ENCODE data around the gene PBX1. TPM values are rescaled to one million over a fixed set of nuclear protein-coding genes. Genes with fewer than 3 reads are reported as not detected.

PBX1 gene
- total RNA-seq, 4 donors from 2014 or later: 25.8 to 31.0 (median 27.1) TPM

GRCh38 chr1:164759144-164759920 is 200.3 kb downstream of the PBX1 start:
- H3K9me3 ChIP-seq: no peaks in the 10 kb centered on the region
- H3K36me3 ChIP-seq: no peaks in the 10 kb centered on the region
- TF ChIP-seq CTCF (IDR thresholded peaks at IDR 0.05): no peak
- no peak for TF ChIP-seq POLR2A (IDR thresholded peaks at IDR 0.05)
- TF ChIP-seq EP300 (IDR thresholded peaks at IDR 0.05): no peak
- no peak overlapping the region for H3K4me3 ChIP-seq
- no peaks in the 10 kb centered on the region for H3K27me3 ChIP-seq
- no peak for DNase-seq (ENCODE audit: low spot score in 2 of 2)
- H3K27ac ChIP-seq: peak overlapping the region in 3 of 4 donors; percentile 39 to 84 (median 80)
- H3K4me1 ChIP-seq: peaks cover 0 to 54% (median 3%) of the 10 kb centered on the region in 4 donors
- 83 to 87% methylated on average over 6 of the region's 6 CpGs for whole genome bisulfite sequencing, 2 donors

DNA sequence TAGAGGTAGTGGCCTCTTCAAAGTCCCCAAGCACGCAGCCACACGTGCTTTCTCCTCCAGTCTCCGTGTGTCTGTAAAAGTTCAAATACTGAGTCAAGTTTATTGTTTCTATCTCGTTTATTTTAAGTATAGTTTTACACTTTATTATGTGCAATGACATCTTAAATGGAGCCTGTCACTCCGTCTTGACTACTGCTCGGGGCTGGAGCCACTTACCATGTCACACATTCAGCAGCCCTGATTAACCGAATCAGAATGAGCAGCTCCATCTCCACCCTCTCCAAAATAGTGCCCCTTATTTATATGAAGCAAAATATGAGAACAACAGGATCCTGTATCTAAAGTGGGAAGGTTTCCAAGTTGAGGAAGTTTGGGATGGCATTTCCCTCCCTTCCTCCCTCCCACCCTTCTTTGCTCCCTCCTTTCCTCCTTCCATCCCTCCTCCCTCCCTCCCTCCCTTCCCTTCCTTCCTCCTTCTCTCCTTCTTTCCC is 201.0 kb downstream of the PBX1 start:
- H3K4me3 ChIP-seq: no peak overlapping the region
- no peaks in the 10 kb centered on the region for H3K27me3 ChIP-seq
- no peak for DNase-seq (ENCODE audit: low spot score in 2 of 2)
- no peaks in the 10 kb centered on the region for H3K9me3 ChIP-seq
- TF ChIP-seq POLR2A (IDR thresholded peaks at IDR 0.05) (no peak), CTCF (IDR thresholded peaks at IDR 0.05) (no peak), EP300 (IDR thresholded peaks at IDR 0.05) (no peak)
- WGBS, 2 donors: 50 to 61% methylated on average over 7 of the region's 7 CpGs
- no peaks in the 10 kb centered on the region for H3K36me3 ChIP-seq
- H3K4me1 ChIP-seq: peaks cover 0 to 48% (median 3%) of the 10 kb centered on the region in 4 donors
- peak overlapping the region in 3 of 4 donors; percentile 39 to 84 (median 80) for H3K27ac ChIP-seq

DNA sequence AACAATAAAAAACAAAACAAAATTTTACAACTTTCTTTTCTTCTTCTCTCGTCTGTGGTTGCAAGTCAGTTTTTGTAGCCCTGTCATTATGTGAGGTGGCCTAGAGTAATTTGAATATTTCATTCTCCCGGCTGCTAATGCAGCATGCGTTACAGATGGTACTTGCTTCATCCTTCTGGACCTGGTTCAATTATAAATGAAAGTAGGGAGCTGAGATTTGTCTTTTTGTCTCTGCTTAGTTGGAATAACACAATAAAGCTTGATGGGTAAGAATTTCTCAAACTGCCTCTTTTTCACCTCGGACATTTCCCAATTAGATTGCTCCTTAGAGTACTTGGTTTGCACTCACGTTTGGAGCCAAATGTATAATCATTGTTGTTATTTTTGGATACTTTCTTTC is 201.6 kb downstream of the PBX1 start:
- peak overlapping the region in 2 of 4 donors; percentile 80 to 84 for H3K27ac ChIP-seq
- 28 to 29% methylated on average over 5 of the region's 5 CpGs for WGBS, 2 donors
- H3K36me3 ChIP-seq: no peaks in the 10 kb centered on the region
- H3K4me3 ChIP-seq: no peak overlapping the region
- TF ChIP-seq POLR2A (IDR thresholded peaks at IDR 0.05) (no peak), EP300 (IDR thresholded peaks at IDR 0.05) (peak in 1 of 2 donors; percentile 37)
- H3K9me3 ChIP-seq: no peaks in the 10 kb centered on the region
- no peaks in the 10 kb centered on the region for H3K27me3 ChIP-seq
- no peak for DNase-seq (ENCODE audit: low spot score in 2 of 2)
- peaks cover 0 to 48% (median 3%) of the 10 kb centered on the region in 4 donors for H3K4me1 ChIP-seq

GRCh38 chr1:164761009-164761408 is 202.0 kb downstream of the PBX1 start:
- peak overlapping the region in 1 of 4 donors; percentile 80 for H3K27ac ChIP-seq
- H3K4me3 ChIP-seq: no peak overlapping the region
- no peak for DNase-seq (ENCODE audit: low spot score in 2 of 2)
- no peaks in the 10 kb centered on the region for H3K27me3 ChIP-seq
- no peaks in the 10 kb centered on the region for H3K36me3 ChIP-seq
- H3K9me3 ChIP-seq: no peaks in the 10 kb centered on the region
- no peak for TF ChIP-seq CTCF (IDR thresholded peaks at IDR 0.05)
- no peak for TF ChIP-seq EP300 (IDR thresholded peaks at IDR 0.05)
- TF ChIP-seq POLR2A (IDR thresholded peaks at IDR 0.05): no peak
- H3K4me1 ChIP-seq: peaks cover 0 to 47% (median 5%) of the 10 kb centered on the region in 4 donors

DNA sequence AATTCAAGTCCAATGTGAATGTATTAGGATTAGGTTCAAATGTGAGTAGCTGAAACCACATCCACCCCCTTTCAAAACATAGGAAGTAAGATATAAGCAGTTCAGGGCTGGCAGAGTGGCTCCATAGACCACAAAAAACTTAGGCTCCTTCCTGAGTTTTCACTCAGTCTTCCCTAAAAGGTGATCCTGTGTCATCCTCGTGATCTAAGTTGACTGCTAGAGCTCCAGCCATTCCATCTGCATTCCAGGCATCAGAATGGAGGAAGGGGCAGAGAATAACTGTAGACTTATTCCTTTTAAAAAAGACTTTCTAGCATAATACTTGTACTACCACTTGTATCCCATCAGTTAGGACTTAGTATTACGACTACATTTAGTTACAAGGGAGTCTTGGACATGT is 204.1 kb downstream of the PBX1 start:
- Histone ChIP-seq H3K4me1 (peaks cover 0 to 59% (median 12%) of the 10 kb centered on the region in 4 donors), H3K4me3 (no peak overlapping the region), H3K27me3 (no peaks in the 10 kb centered on the region), H3K36me3 (no peaks in the 10 kb centered on the region), H3K9me3 (no peaks in the 10 kb centered on the region), H3K27ac (no peak overlapping the region)
- no peak for DNase-seq (ENCODE audit: low spot score in 2 of 2)
- 92 to 98% methylated on average over 2 of the region's 2 CpGs for WGBS, 2 donors
- TF ChIP-seq POLR2A (IDR thresholded peaks at IDR 0.05): no peak

GRCh38 chr1:164764333-164764732 is 205.3 kb downstream of the PBX1 start:
- TF ChIP-seq POLR2A (IDR thresholded peaks at IDR 0.05) (no peak), CTCF (IDR thresholded peaks at IDR 0.05) (no peak)
- Histone ChIP-seq H3K4me3 (no peak overlapping the region), H3K36me3 (no peaks in the 10 kb centered on the region), H3K9me3 (no peaks in the 10 kb centered on the region), H3K27me3 (no peaks in the 10 kb centered on the region), H3K27ac (no peak overlapping the region), H3K4me1 (peaks cover 0 to 56% (median 11%) of the 10 kb centered on the region in 4 donors)
- 89 to 98% methylated on average over 1 of the region's 1 CpG for whole genome bisulfite sequencing, 2 donors
- DNase-seq (ENCODE audit: low spot score in 2 of 2): no peak
